Pulmonary artery endothelial cell (primary cell): ENCODE measurements around the gene BHLHE23. TPM values are rescaled to one million over a fixed set of nuclear protein-coding genes. Genes with fewer than 3 reads are reported as not detected.

Experiments used
- DNase-seq: peaks from one replicate; pipeline ENCODE4 v3.0.0-alpha.2; 2011; ENCODE audit warnings: low read depth, low spot score
- total RNA-seq: library from RNA; depleted of rRNA; stranded (reverse); fragments of >200 nt; gene quantifications from 2 replicates; pipeline ENCODE4 v1.2.3, GENCODE V29; 2014

Gene BHLHE23
- total RNA-seq, 1 donor from 2014 or later, result not detected

DNA sequence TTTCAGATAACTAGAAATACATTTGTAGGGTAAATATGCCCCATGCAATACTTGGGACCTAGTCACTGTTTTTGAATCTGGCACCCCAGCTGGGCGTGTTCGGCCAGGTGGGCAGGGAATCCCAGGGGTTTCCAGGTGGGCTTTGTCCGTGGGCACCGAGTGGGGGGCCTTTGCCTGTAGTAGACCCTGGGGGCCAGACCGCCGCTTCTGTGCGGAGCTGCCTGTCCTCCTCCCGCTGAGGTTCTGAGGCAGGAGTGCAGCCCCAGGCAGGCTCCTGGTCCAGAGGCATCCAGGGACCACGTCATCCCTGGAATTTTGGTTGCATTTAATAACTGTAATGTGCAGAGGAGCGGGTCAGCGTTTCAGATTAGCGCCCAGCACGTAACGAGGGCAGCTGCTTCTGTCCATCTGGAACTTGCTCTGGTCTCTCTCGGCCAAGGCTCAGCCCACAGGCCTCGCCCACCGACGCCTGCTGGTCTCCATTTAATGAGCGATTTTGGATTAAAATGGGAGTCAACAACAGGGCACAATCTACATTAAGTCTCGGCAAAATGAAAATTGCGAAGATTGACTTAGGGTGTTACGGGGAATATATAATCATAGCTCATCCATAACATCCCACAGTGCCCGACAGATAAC, 12.8 kb downstream of the BHLHE23 start:
- no peak for DNase-seq

DNA sequence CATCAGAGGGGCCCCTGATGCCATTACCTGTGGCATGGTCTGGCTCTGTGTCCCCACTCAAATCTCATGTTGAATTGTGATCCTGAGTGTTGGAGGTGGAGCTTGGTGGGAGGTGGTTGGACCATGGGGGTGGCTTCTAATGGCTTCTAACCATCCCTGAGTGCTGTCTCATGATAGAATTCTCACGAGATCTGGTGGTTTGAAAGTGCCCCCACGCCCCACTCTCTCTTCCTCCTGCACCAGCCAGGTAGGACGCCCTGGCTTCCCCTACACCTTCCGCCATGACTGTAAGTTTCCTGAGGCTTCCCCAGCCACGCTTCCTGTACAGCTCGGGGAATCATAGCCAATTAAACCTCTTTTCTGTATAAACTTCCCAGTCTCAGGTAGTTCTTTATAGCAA, 14.9 kb downstream of the BHLHE23 start:
- DNase-seq, result no peak

DNA sequence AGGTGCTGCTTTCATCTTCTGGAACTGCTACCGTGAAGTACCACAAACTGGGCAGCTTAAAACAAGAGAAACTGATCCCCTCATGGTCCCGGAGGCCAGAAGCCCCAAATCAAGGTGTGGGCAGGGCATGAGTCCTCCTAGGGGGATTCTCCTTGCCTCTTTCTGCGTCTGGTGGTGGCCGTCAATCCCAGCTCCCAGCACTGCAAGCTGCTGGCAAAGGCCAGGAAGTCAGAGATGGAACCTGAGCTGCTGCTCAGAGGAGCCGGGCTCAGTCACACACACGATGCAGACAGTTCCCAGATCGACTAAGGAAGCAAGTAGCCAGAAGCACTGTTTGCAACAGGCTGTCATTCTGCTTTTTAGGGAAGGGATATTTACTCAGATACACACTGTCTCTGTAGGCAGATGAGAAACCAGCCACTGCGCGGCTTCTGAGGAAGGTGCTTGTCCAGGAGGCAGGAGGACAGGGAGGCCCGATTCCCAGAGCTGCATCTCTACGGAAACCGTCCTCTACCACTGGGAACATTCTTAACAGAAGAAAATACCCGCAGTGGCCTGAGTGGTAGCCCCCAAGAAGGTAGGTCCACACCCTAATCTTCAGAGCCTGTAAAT, 15.5 kb downstream of the BHLHE23 start:
- no peak for DNase-seq

DNA sequence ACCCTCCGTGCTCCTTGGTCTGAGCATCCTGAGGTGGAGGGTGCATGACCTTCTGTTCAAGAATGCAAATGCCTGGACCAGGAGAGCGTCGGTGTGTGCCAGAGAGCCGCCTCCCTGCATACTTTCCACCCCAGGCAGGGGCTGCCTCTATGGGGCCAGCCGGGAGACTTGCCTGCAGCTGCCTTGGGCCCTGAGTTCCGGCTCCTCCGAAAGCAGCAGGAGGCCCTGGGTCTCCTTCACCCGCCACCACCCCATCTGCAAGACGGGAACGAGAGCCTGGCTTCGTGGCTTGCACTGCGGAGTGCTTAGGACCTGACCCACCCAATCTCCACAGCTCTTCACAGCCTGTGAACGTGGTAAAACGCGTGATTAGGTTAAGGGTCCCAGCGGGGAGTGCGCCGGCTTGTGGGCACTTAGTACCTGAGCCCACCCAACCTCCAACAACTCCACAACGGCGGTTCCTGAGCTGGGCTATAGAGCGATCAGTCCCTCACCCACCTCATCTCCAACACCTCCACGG, 16.4 kb downstream of the BHLHE23 start:
- no peak for DNase-seq

DNA sequence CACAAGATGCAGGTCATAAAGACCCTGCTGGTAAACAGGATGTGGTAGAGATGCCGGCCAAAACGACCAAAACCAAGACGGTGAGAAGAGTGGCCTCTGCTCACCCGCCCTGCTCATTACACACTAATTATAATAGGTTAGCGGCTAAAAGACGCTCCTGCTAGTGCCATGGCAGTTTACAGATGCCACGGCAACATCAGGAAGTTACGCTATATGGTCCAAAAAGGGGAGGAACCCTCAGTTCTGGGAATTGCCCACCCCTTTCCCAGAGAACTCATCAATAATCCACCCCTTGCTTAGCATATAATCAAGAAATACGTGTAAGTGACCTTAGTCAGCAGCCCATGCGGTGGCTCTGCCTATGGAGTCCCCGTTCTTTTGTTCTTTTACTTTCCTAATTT, 17.6 kb downstream of the BHLHE23 start:
- DNase-seq, result no peak

DNA sequence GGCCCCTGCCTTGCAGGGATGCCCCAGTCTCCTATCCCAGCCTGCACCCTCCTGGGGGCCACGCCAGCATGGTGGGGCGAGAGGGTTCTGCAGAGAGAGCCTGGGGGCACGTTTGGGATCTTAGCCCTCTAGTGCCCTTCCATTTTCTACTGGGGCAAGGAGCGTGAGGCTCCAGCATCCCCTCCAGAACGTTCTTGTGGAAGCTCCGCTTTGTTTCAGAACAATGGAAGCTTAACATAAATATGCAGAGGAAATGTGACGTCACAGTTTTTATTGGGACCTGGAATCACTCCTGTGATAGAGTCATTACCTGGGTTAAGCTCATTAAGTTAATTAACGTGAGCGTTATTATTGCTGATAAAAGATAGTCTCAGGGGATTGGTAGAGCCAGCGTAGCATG, 19.6 kb downstream of the BHLHE23 start:
- DNase-seq, result no peak

DNA sequence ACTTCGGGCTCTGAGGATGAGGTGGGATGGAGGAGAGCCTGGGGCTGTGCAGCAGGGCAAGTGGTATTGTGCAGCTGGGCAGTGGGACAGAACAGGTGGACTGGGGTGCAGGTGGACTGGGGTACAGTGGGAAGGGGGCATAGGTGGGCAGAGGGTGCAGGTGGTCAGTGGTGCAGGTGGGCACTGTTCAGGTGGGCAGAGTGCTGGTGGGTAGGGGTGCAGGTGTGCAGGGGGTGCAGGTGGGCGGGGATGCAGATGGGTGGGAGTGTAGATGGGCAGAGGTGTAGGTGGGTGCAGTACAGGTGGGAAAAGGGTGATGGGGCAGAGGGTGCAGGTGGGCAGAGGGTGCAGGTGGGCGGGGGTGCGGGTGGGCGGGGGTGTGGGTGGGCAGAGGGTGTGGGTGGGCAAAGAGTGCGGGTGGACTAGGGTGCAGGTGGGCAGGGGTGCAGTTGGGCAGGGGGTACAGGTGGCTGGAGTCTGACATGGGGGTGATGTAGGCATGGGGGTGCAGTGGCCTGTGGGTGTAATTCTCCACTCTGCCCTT, 20.4 kb downstream of the BHLHE23 start:
- DNase-seq, result no peak

DNA sequence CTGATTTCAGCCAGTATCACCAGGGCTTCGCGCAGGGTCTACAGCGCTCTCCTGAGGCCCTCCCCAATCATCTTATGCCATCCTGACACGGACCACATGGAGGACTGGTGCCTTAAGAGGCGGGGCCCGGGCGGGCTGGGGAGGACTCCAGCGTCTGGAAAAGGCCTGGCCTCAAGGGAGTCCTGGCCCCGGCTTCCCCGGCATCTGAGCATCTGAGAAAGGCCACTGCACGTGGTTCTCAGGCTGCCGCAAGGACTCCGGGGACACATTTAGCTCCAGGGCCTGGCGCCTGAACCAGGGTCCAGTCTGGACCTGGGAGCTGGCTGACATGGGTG, 21.4 kb downstream of the BHLHE23 start:
- no peak for DNase-seq

DNA sequence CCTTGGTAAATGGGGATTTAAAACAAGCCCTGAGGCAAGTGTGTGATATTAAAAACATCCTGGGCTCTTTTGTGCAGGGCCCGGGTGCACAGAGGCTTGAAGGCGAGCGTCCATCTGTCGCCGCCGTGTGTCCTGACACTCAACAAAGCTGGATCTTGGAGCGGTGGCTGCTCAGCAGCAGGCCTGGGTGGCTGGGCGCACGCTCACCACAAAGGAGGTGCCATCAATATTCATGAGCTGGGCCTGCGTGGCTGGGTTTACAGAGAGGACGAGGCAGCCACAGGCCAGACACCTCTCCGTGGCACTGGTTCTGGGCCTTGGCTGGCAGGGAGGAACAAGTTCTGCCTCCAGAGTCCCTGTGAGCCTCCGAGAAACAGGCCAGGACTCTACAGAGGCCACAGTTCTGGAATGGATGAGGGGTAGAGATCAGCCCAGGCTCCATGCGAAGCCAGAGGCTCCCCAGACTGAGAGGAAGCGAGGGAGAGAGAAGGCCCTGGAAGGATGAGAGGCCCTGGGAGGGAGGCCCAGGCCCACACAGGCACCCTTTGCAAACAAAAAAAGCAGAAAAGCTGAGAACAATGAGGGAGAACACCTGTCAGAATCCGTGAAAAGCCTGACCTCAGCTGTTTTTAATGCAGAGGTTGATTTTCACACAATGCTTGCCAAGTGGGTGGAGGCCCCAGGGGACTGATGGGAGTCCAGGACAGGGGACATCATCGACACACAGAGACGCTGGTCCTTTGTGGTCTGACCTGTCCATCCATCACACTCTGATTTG, 21.9 kb downstream of the BHLHE23 start:
- no peak for DNase-seq

DNA sequence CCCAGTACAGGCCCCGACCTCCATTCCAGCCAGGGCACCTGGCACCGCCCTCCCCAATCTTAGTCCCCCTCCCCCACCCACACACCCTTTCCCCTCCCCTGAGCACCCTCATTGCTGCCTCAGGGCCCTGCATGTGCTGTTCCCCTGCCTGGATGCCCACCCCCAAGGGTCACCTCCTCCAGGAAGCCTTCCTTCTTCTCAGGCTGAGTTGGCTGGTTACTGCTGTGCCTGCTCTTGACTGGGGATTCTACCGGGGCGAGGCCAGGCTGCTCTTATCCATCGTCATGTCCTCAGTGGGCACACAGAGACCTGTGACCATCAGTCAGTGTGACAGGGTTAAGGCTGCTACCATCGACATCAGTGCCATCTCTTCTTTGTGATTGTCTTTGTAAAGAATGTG, 23.6 kb downstream of the BHLHE23 start:
- DNase-seq, result no peak

DNA sequence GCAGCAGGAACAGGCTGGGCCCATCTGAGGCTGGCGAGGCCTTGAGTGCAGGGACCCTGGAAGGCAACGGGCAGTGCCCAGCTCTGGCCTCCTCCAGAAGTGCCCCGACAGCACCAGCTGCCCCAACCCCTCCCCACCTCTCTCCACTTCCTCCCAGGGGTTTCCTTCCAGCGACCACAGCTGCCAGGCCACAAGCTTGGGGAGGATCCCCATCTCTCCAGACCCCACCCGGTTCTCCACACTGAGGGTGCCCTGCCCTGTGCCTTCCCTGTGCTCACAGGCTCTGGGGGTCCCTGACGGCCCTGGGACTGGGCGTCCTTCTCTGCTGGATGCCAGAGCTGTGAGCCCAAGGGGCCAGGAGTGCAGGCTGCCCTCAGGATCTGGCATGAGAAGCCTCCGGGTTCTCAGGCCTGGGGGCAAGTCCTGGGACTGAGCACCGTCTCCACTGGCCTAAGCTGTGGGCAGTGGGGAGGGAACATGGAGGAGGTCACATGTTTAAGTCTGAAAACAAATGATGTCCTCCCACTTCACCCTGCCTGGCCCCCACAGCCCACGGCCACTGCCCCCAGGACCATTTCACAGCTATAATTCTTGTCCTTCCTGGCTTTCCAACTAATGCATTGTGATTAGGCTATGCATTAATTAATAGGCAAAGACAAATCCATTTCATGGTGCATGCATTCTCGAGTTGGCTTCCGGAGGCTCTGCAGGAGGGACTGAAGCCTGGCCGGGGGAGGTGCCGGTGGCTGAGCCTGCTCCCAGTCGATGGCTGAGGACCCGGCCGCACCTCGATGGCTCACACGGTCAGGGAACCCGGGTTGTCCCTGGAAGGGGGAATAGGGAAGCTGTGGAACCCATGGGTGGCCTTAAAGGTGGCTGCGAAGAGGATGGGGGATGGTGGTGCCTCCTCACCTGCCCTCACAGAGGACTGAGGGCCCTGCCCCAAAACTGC, 24.4 kb downstream of the BHLHE23 start:
- no peak for DNase-seq

DNA sequence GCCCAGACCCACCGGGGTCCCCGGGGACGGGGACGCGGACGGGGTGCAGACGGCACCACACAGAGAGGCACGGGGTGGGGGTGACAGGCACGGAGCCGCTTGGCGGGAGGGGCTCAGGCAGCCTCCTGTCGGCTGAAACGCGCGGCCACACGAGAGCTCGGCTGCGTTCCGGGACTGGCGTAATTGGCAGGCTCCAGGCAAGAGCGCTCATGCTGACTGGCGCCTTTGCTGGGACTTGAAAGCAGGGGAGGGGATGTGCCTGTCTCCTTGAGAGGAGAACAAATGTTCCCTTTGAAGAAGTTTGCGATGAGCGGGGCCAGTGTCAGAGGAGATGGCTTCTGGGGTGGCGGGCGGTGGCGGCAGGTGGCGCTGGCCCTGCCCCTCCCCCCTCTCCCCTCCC, 25.8 kb downstream of the BHLHE23 start:
- DNase-seq, result no peak

DNA sequence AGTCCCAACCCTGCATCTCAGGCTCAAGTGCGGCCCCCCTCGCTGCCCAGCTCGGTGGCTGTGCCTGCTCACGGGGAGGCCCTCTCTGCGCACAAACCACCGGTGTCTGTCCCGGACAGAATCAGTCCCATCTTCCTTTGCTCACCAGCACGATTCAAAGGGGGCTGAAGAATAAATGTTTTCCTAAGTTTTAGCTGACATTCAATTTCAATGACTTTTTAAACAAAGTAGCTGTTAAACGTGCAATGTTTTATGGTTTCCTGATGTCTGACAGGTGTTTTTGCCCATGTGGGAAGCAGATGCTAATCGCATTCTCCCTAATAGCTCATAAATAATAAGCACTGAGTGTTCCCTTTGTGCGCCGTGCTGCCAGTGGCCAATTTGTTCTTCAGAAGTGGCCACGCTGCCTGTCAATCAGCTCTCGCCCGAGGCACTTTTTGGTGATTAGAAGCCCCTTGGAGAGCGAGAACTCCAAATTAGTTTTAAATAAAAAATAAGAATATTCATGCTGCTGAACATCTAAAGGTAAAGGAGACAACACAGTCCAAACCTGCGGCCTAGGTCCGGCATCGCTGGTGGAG, 26.3 kb downstream of the BHLHE23 start:
- no peak for DNase-seq

DNA sequence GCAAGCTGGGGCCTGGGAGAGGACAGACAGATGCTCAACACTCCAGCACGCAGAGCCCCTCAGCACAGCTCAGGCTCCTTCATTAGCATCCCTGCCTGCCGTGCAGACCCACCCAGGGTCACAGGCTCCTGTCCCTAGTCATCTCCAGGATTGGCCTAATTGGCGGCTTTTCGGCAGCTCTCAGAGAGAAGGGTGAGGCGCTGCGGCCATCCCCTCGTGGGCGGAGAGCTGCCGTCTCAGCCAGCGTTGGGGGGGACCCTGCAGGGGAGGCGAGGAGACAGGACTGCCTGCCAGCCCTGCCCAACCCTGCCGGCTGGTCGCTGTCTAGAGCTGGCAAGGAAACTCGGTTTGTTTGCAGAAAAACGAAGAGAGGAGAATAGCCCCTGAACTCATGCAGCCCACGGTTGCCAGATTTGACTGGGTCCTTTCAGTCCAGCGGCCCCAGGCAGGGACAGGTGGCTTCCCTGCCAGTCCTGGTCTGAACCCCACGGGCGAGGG, 26.8 kb downstream of the BHLHE23 start:
- no peak for DNase-seq

DNA sequence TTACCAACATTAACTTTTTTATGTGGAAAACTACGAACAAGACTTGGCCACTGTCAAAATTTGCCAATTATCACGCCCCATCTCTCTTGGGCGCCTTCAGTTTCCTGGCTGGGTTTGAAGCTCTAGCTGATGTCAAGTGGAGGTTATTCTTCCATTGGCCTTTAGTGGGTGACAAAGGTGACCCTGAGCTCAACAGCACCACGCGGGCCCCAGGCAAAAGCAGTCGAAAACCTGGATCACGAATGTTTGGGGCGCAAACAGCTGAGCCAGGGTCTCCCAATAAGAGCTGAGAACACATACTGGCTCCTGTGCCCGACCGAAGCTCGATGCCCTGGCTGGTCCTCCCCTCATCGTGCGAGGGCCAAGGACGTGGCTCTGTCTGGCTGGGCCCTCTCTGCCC, 27.5 kb downstream of the BHLHE23 start:
- no peak for DNase-seq

DNA sequence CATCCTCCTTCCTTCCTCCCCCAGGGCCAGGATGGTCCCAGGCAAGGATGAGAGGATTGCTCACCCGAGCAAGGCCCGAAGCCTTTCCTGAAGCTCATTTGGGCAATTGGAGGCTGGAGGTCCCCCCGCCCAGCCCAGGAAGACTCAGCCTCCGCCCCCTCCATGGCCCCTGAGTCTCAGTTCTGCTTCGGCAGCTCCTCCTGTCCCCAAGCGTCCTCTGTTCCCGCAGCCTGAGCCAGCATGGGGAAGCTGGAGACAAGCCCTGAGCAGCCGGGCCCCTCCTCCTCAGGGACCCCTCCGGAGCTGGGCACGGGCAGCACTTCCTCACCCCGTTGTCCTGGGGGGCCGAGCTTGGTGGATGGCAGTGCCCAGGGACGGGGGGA, 28.2 kb downstream of the BHLHE23 start:
- DNase-seq, result no peak

DNA sequence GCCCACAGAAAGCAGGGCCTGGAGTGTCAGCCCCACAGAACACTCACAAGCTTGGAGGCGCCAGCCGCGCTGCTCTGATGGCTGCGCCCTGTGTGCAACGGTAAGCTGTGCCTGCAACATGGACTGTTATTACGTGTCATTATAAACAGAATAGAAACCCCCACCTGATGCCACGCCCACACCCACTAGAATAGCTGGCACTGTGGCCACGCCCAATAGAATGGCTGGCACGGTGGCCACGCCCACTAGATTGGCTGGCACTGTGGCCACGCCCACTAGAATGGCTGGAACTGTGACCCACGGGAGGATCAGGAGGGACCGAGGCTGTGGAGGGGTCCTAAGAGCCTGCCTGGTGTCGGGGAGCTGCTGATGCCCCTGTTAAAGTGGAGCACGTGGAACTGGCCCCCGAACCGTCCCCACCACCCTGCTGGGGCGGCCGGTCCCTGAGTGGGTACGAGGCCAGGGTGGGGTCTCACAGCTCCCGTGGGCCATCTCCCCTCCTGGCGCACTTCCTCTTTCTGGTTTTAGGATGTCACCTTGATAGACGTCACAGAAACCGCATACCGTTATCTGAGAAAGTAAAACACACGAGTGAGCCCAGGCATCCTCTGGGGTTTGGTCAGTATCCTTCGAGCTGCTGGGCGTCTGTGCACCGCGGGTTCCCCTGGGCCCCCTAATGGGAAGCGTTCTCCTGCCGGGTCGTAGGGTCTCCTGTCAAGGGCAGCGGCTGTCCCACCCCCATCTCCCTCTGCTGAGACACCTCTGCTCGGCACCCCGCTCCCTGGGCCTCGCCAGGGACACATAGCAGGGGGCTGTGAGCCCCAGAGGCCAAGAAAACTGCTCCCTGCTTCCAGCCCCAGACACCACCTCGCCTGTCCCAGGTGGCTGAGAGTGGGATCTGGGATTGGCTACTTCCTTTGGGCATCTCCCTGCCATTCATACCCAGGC, 28.9 kb downstream of the BHLHE23 start:
- DNase-seq, result no peak

DNA sequence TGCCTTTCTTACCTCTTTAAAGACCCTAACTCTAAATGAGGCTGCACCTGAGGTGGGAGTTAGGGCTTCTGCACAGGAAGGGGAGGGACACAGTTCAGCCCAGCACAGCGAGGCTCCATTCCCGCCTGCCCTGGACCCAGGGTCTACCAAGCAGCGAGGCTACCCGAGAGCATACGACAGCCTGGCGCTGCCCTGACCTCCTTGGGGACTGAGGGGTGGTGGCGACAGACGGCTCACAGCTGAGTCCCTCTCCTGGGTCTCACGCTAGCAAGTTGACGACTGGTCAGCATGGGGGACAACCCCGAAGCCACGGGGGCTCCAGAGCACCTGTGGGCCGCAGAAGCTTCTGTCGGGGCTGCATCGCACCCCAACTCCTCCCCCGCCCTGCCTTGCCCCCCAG, 29.9 kb downstream of the BHLHE23 start:
- no peak for DNase-seq

DNA sequence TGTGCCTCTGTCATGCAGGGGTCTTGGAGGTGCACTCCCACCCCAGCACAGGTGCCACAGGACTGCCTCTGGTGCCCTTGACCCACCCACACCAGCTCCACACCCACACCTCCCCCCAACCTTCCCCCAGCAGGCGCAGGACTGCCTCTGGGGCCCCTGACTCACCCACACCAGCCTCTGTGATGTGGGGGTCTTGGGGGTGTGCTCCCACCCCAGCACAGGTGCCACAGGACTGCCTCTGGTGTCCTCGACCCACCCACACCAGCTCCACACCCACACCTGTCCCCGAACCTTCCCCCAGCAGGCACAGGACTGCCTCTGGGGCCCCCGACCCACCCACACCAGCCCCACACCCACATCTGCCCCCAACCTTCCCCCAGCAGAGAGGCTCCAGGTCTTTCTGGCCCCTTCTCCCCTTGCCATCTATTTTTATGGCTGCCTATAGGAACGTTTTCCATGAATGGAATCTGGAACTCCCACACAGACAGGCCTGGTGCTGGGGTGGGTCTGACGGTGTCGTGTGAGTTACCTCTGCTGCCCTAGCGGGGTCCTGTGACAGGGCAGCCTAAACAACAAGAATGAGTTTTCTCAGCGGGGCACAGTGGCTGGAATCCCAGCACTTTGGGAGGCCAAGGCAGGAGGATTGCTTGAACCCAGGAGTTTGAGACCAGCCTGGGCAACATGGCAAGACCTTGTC, 30.8 kb downstream of the BHLHE23 start:
- DNase-seq, result no peak
